22Rv1 (cell line): ENCODE results near the gene STAMBPL1.
"Not testable (repeated sequence)": the region's sequence is repeated elsewhere in the genome, so short reads cannot be mapped to it uniquely, and the experiment has no call there.

Source experiments
- H3K27ac ChIP-seq: fragments of 450-650 bp; 2 replicates; pipeline ENCODE4 v1.5.1; 2017
- CTCF ChIP-seq: fragments of 450-650 bp; IDR thresholded peaks from 2 replicates; pipeline ENCODE4 v1.5.1; 2017; ENCODE audit warnings: mild to moderate bottlenecking
- ZFX ChIP-seq: fragments of 450-650 bp; IDR thresholded peaks from 2 replicates; pipeline ENCODE4 v1.6.1; 2017; ENCODE audit warnings: antibody characterized with exemption, borderline replicate concordance

The STAMBPL1 gene

GRCh38 chr10:88920986-88921593 is 41.0 kb downstream of the STAMBPL1 start:
- H3K27ac ChIP-seq = no peak overlapping the region
- TF ChIP-seq ZFX (no peak), CTCF (no peak)

GRCh38 chr10:88922041-88922440 is 42.0 kb downstream of the STAMBPL1 start:
- TF ChIP-seq CTCF (no peak), ZFX (no peak)
- no peak overlapping the region for H3K27ac ChIP-seq

- TF ChIP-seq ZFX = no peak
- TF ChIP-seq CTCF = no peak
- H3K27ac ChIP-seq = no peak overlapping the region
Measured at GRCh38 chr10:88923520-88923919, 43.5 kb downstream of the STAMBPL1 start.

- TF ChIP-seq ZFX = no peak
- TF ChIP-seq CTCF = no peak
- H3K27ac ChIP-seq = peak overlapping the region; percentile 6; the same call in 1 of the 2 replicates
Measured at GRCh38 chr10:88926566-88927415, 46.7 kb downstream of the STAMBPL1 start.

GRCh38 chr10:88927416-88927690 is 47.3 kb downstream of the STAMBPL1 start:
- H3K27ac ChIP-seq = no peak overlapping the region
- TF ChIP-seq ZFX (no peak), CTCF (no peak)

- TF ChIP-seq CTCF = no peak
- TF ChIP-seq ZFX = no peak
- H3K27ac ChIP-seq = no peak overlapping the region
Measured at GRCh38 chr10:88928254-88928653, 48.2 kb downstream of the STAMBPL1 start.

GRCh38 chr10:88931548-88931947 is 51.5 kb downstream of the STAMBPL1 start:
- H3K27ac ChIP-seq = no peak overlapping the region

GRCh38 chr10:88932029-88932428 is 52.0 kb downstream of the STAMBPL1 start:
- H3K27ac ChIP-seq = not testable (repeated sequence)

More at GRCh38 chr10:88931548-88931947, 51.5 kb downstream of the STAMBPL1 start:
- TF ChIP-seq CTCF = no peak
- no peak for TF ChIP-seq ZFX
